K562 (cell line): ENCODE measurements around the gene TBL1XR1. TPM values are rescaled to one million over a fixed set of nuclear protein-coding genes. Genes with fewer than 3 reads are reported as not detected.

Experiments
- ATAC-seq: fragments of 200-7000 bp; cut with Tn5 transposase; 3 replicates; pipeline ENCODE4 v1.9.1; 2020; ENCODE audit warnings: moderate library complexity
- BruUV-seq: library from RNA; stranded (reverse); fragments of 400-500 nt; replicated peaks from 2 replicates; lab custom pipeline; 2021; lab: Mats Ljungman, UMichigan
- CTCF ChIA-PET: fragments of 300-600 bp; formaldehyde crosslinking; extraction: SDS; loops from one replicate; lab custom pipeline; 2021; ENCODE audit warnings: low intra/inter-chr PET ratio; lab: Yijun Ruan, JAX
- POLR2A ChIA-PET: fragments of 300-600, 350-650 bp; sonication (Branson Sonifier 250); formaldehyde crosslinking; extraction: SDS; loops from one replicate; lab custom pipeline; 2021; ENCODE audit warnings: antibody characterized with exemption, inconsistent platforms; lab: Yijun Ruan, JAX
- DNase-seq, 4 experiments: peaks; one replicate each; pipeline versions ENCODE4 v3.0.0 to v3.0.0-alpha.2; 2011 to 2018; ENCODE audit warnings: low spot score in 3 of 4, mixed read lengths in 3 of 4; ENCODE audit errors: extremely low read depth in 1 of 4
- FAIRE-seq: peaks from 2 replicates; lab custom pipeline; 2011; peaks lifted over from hg19 to GRCh38; lab: Jason Lieb, UNC
- H2AFZ ChIP-seq: 2 replicates; pipeline ENCODE4 v1.6.0; 2011; ENCODE audit warnings: low read depth, low read length, control low read depth, inconsistent platforms
- H3K27ac ChIP-seq: fragments of 200-600 bp; 3 replicates; pipeline ENCODE4 v1.8.0; 2011; ENCODE audit warnings: low read depth, mild to moderate bottlenecking, control low read depth, inconsistent platforms, low read length, moderate library complexity, mixed read lengths; ENCODE audit errors: extremely low read depth
- H3K27me3 ChIP-seq, 2 experiments: fragments of 300-600 bp in 1 of 2; 2 replicates in 1 of 2; 3 replicates in 1 of 2; pipeline versions ENCODE4 v1.6.0 to v1.8.0; 2011; ENCODE audit warnings: inconsistent platforms in 2 of 2, low read length in 2 of 2, mild to moderate bottlenecking in 1 of 2, mixed read lengths in 1 of 2, moderate library complexity in 1 of 2; ENCODE audit not compliant: control insufficient read depth in 2 of 2, insufficient read depth in 2 of 2
- H3K36me3 ChIP-seq: fragments of 300-600 bp; 3 replicates; pipeline ENCODE4 v1.8.0; 2011; ENCODE audit warnings: mild to moderate bottlenecking, low read length, inconsistent platforms; ENCODE audit not compliant: control insufficient read depth, insufficient read depth
- H3K4me1 ChIP-seq, 2 experiments: fragments of 200-600 bp in 1 of 2; replicated peaks in 1 of 2; 2 replicates in 1 of 2; 3 replicates in 1 of 2; pipeline versions ENCODE4 v1.5.1 to v1.8.0; 2011; ENCODE audit warnings: inconsistent platforms in 2 of 2, low read length in 2 of 2, mild to moderate bottlenecking in 1 of 2, mixed read lengths in 1 of 2, moderate library complexity in 1 of 2; ENCODE audit not compliant: control insufficient read depth in 2 of 2, insufficient read depth in 2 of 2
- H3K4me2 ChIP-seq: 2 replicates; pipeline ENCODE4 v1.6.1; 2011; ENCODE audit warnings: low read length, control low read depth, inconsistent platforms, mixed read lengths; ENCODE audit not compliant: insufficient read depth
- H3K4me3 ChIP-seq: fragments of 200-600 bp; sonication (generic), shearing (Covaris generic); 2 replicates; pipeline ENCODE4 v1.5.1; 2016; ENCODE audit warnings: control low read depth, inconsistent platforms
- H3K79me2 ChIP-seq: fragments of 200-600 bp; 3 replicates; pipeline ENCODE4 v1.8.0; 2011; ENCODE audit warnings: low read length, inconsistent platforms; ENCODE audit not compliant: control insufficient read depth, insufficient read depth
- H3K9ac ChIP-seq, 2 experiments: 2 replicates each; pipeline versions ENCODE4 v1.6.0 to v1.6.1; 2011; ENCODE audit warnings: low read depth in 2 of 2, low read length in 2 of 2, control low read depth in 1 of 2, inconsistent platforms in 1 of 2, mild to moderate bottlenecking in 1 of 2, mixed read lengths in 1 of 2; ENCODE audit not compliant: insufficient read depth in 1 of 2
- H3K9me1 ChIP-seq: one replicate; pipeline ENCODE4 v1.6.0; 2011; ENCODE audit warnings: inconsistent platforms, mild to moderate bottlenecking, low read length, moderate library complexity; ENCODE audit not compliant: control insufficient read depth, insufficient read depth
- H3K9me3 ChIP-seq: replicated peaks from 2 replicates; pipeline ENCODE4 v1.5.1; 2011; ENCODE audit warnings: low read depth, low read length, inconsistent platforms; ENCODE audit not compliant: control insufficient read depth, insufficient read depth
- H4K20me1 ChIP-seq: replicated peaks from 2 replicates; pipeline ENCODE4 v1.6.1; 2011; ENCODE audit warnings: low read length, inconsistent platforms, mixed read lengths; ENCODE audit not compliant: control insufficient read depth, insufficient read depth
- BRCA1 ChIP-seq, 2 experiments: fragments of 450-650 bp in 1 of 2; sonication (generic) in 1 of 2; formaldehyde crosslinking in 1 of 2; IDR thresholded peaks; 2 replicates each; pipeline versions ENCODE4 v1.5.0 to v1.6.1; 2017 to 2020; ENCODE audit warnings: mild to moderate bottlenecking in 1 of 2, missing genetic modification reagents in 1 of 2
- CAMTA2 ChIP-seq: fragments of 250-450 bp; sonication (Bioruptor Pico); conservative IDR thresholded peaks from 2 replicates; pipeline ENCODE4 v1.5.1; 2022
- DEAF1 ChIP-seq: fragments of 450-650 bp; formaldehyde crosslinking; IDR thresholded peaks from 2 replicates; pipeline ENCODE4 v1.4.0; 2020; ENCODE audit warnings: mild to moderate bottlenecking, moderate library complexity
- KLF1 ChIP-seq: fragments of 450-650 bp; IDR thresholded peaks from 2 replicates; pipeline ENCODE4 v1.6.1; 2016; ENCODE audit warnings: missing genetic modification characterization, missing compliant biosample characterization
- RAD21 ChIP-seq, 2 experiments: fragments of 250-450 bp in 1 of 2; fragments of 450-650 bp in 1 of 2; sonication (Bioruptor Pico) in 1 of 2; formaldehyde crosslinking in 1 of 2; IDR thresholded peaks in 1 of 2; conservative IDR thresholded peaks in 1 of 2; 2 replicates each; pipeline versions ENCODE4 v1.4.0 to v1.8.0; 2020 to 2022; ENCODE audit warnings: mild to moderate bottlenecking in 2 of 2, moderate library complexity in 1 of 2
- ZBTB2 ChIP-seq: fragments of 450-650 bp; IDR thresholded peaks from 2 replicates; pipeline ENCODE4 v1.6.1; 2016; ENCODE audit warnings: antibody characterized with exemption
- ZBTB8A ChIP-seq: fragments of 450-650 bp; IDR thresholded peaks from 2 replicates; pipeline ENCODE4 v1.6.1; 2018; ENCODE audit warnings: mild to moderate bottlenecking, moderate library complexity; ENCODE audit not compliant: partially characterized antibody
- ZNF644 ChIP-seq: fragments of 200-800 bp; sonication (Bioruptor generic); IDR thresholded peaks from 2 replicates; pipeline ENCODE4 v1.6.1; 2016; ENCODE audit warnings: low read depth, missing genetic modification characterization, missing compliant biosample characterization
- ZNF717 ChIP-seq: fragments of 250-450 bp; sonication (Bioruptor Pico); IDR thresholded peaks from 2 replicates; pipeline ENCODE4 v1.5.0; 2021
- WGBS: fragments of 100-300 bp; shearing (Covaris generic); methylation state at CpG from one replicate; pipeline ENCODE4 v1.1.6; 2016; ENCODE audit warnings: low coverage, mixed read lengths; ENCODE audit not compliant: insufficient coverage; ENCODE audit errors: missing lambda C conversion rate; 5-methylcytosine and 5-hydroxymethylcytosine counted together
- in situ Hi-C: fragments of 300-500 bp; cut with MboI; formaldehyde crosslinking; loops from 4 replicates; pipeline ENCODE4 v1.15.0; 2018; ENCODE audit warnings: inconsistent platforms, mixed read lengths
- intact Hi-C: fragments of 100-400 bp; cut with micrococcal nuclease; formaldehyde crosslinking; loops from 2 replicates; pipeline ENCODE4 v1.14.2; 2022
- polyA plus RNA-seq, 8 experiments: library from polyadenylated mRNA; depleted of rRNA in 4 of 8; stranded (reverse) in 5 of 8; unstranded in 3 of 8; fragments of >200 nt; fragmentation: Nextera tagmentation in 2 of 8; fragmentation: Illumina TruSeq in 1 of 8; extraction: Ambion mirVana in 2 of 8; extraction: Trizol in 1 of 8; gene quantifications; 2 replicates each; pipeline versions ENCODE4 v1.2.1 to v1.2.3, GENCODE V29; 2011 to 2014; ENCODE audit warnings: inconsistent platforms in 1 of 8, missing spikeins in 1 of 8
- total RNA-seq, 7 experiments: library from RNA; depleted of rRNA in 6 of 7; stranded (reverse); fragments of >200 nt in 6 of 7; fragmentation: Illumina TruSeq in 2 of 7; extraction: Trizol in 2 of 7; gene quantifications; 2 replicates each; pipeline versions ENCODE4 v1.2.1 to v1.2.3, GENCODE V29; 2011 to 2021; ENCODE audit warnings: low replicate concordance in 1 of 7

Gene TBL1XR1
- total and polyA plus RNA-seq, 9 of the 15 experiments (the other 6 are each of a cell fraction or from before 2014, with no cell fraction given) = 19.6 to 171 (median 83.3) TPM

GRCh38 chr3:176995946-176996345 is 201.3 kb downstream of the TBL1XR1 start:
- ATAC-seq (no peak), FAIRE-seq (no peak), DNase-seq (no peak)
- H3K27me3 ChIP-seq = no peaks in the 10 kb centered on the region
- POLR2A ChIA-PET = interaction anchor here (1.0 kb wide), 1 partner anchor 18 kb away, joined by 3 read pairs; no protein-coding TSS in a partner anchor
- no peak overlapping the region for H3K4me3 ChIP-seq
- H4K20me1 ChIP-seq = no peaks in the 10 kb centered on the region
- CTCF ChIA-PET = no interaction called here
- in situ Hi-C loops = no loop called here
- BruUV-seq = no TSS peak
- H3K4me2 ChIP-seq = no peak overlapping the region
- no peak for TF ChIP-seq DEAF1 (CRISPR knock-in tag)
- TF ChIP-seq RAD21 (CRISPR knock-in tag; conservative IDR thresholded peaks at IDR 0.05 in 1 of 2, IDR thresholded peaks at IDR 0.05 in 1 of 2) = no peak
- no peak for TF ChIP-seq KLF1 (tag)
- no peak for TF ChIP-seq CAMTA2 (CRISPR knock-in tag)
- TF ChIP-seq ZBTB8A = no peak
- no peak for TF ChIP-seq BRCA1 (IDR thresholded peaks at IDR 0.05)
- no peak for TF ChIP-seq BRCA1 (CRISPR knock-in tag; IDR thresholded peaks at IDR 0.05)
- TF ChIP-seq ZNF644 = no peak
- no peak for TF ChIP-seq ZNF717 (CRISPR knock-in tag)
- no peak for TF ChIP-seq ZBTB2
- no peaks in the 10 kb centered on the region for H3K9me3 ChIP-seq
- no peak overlapping the region for H3K9ac ChIP-seq
- H3K36me3 ChIP-seq = no peaks in the 10 kb centered on the region
- H3K4me1 ChIP-seq = no peaks in the 10 kb centered on the region
- intact Hi-C loops = no loop called here
- 38% methylated on average over 2 of the region's 2 CpGs for WGBS
- no peaks in the 10 kb centered on the region for H3K79me2 ChIP-seq
- H2AFZ ChIP-seq = no peak overlapping the region
- H3K9me1 ChIP-seq = no peaks in the 10 kb centered on the region
- H3K27ac ChIP-seq = no peak overlapping the region
